Loucy (cell line): ENCODE results near the gene ATG2A.

ENCODE experiments used
- H2AFZ ChIP-seq: fragments of 200-600 bp; sonication (generic); 2 replicates; pipeline ENCODE4 v1.6.0; 2016; ENCODE audit warnings: antibody characterized with exemption, mild to moderate bottlenecking, low read length, moderate library complexity
- H3F3A ChIP-seq: fragments of 200-600 bp; 2 replicates; pipeline ENCODE4 v1.6.0; 2016; ENCODE audit warnings: antibody characterized with exemption, low read depth, mild to moderate bottlenecking
- H3K27me3 ChIP-seq: fragments of 200-600 bp; sonication (generic); 2 replicates; pipeline ENCODE4 v1.6.1; 2014; ENCODE audit warnings: low read length, mild to moderate bottlenecking; ENCODE audit not compliant: insufficient read depth, poor library complexity, severe bottlenecking
- H3K36me3 ChIP-seq: fragments of 200-600 bp; sonication (generic); 2 replicates; pipeline ENCODE4 v1.6.1; 2016; ENCODE audit warnings: low read length; ENCODE audit not compliant: insufficient read depth
- H3K4me1 ChIP-seq: fragments of 200-600 bp; sonication (generic); 2 replicates; pipeline ENCODE4 v1.5.1; 2014; ENCODE audit warnings: low read length, mild to moderate bottlenecking; ENCODE audit not compliant: insufficient read depth, poor library complexity, severe bottlenecking
- H3K4me2 ChIP-seq: fragments of 200-600 bp; sonication (generic); 2 replicates; pipeline ENCODE4 v1.6.0; 2014; ENCODE audit warnings: antibody characterized with exemption, low read length, low read depth, mild to moderate bottlenecking; ENCODE audit not compliant: poor library complexity, severe bottlenecking
- H3K4me3 ChIP-seq: fragments of 200-600 bp; sonication (generic); 2 replicates; pipeline ENCODE4 v1.5.1; 2014; ENCODE audit warnings: low read length, mild to moderate bottlenecking, mixed read lengths; ENCODE audit not compliant: poor library complexity, severe bottlenecking
- H3K79me2 ChIP-seq: fragments of 200-600 bp; sonication (generic); 2 replicates; pipeline ENCODE4 v1.6.1; 2014; ENCODE audit warnings: low read length; ENCODE audit not compliant: insufficient read depth
- H3K9ac ChIP-seq: fragments of 200-600 bp; sonication (generic); 2 replicates; pipeline ENCODE4 v1.6.0; 2014; ENCODE audit warnings: mild to moderate bottlenecking, low read depth, low read length, moderate library complexity; ENCODE audit not compliant: poor library complexity, severe bottlenecking
- H3K9me2 ChIP-seq: fragments of 200-600 bp; sonication (generic); replicated peaks from 2 replicates; pipeline ENCODE4 v1.6.1; 2016; ENCODE audit warnings: low read depth, low read length, mixed read lengths
- H3K9me3 ChIP-seq: fragments of 200-600 bp; sonication (generic); 2 replicates; pipeline ENCODE4 v1.6.1; 2014; ENCODE audit warnings: mild to moderate bottlenecking, antibody characterized with exemption, low read length, low read depth; ENCODE audit not compliant: insufficient read depth
- H4K20me1 ChIP-seq: fragments of 200-600 bp; sonication (generic); 2 replicates; pipeline ENCODE4 v1.6.0; 2014; ENCODE audit warnings: antibody characterized with exemption, low read length, mild to moderate bottlenecking; ENCODE audit not compliant: insufficient read depth, poor library complexity, severe bottlenecking
- EZH2phosphoT487 ChIP-seq: fragments of 200-600 bp; IDR thresholded peaks from 2 replicates; pipeline ENCODE4 v1.6.1; 2018; ENCODE audit warnings: antibody characterized with exemption, mild to moderate bottlenecking, moderate library complexity, borderline replicate concordance
- TF ChIP-seq, protein P1 (sequence below): fragments of 200-600 bp; sonication (generic); conservative IDR thresholded peaks from 2 replicates; pipeline ENCODE4 v1.5.1; 2014; ENCODE audit warnings: mild to moderate bottlenecking, antibody characterized with exemption, low read length

Gene ATG2A

DNA sequence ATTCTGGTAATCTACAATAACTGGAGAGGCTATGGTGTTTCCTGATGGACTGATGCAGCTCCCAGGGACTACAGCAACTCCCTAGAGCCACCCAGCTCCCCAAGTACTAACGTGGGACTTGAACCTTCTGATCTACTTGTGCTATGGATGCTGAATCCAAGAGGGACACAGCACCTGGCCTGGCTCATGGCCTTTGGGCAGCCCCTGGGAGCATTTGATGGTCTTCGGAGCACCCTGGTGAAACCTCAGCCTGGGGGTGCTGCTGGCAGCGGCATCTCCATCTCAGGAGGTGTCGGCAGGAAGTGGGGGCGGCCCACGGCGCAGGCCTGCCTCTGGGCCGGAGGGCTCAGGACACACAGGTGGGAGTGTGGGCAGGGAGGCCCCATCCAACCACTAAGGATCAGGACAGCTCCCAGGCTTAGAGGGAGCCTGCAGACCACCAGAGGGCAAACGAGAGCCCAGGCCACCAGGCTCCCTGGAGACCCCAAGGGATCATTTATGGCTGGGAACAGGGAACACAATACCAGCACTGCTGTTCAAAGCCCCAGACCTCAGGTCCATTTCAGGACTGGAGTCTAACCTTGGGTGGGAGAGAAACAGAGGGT is 47.3 kb downstream of the ATG2A start:
- no peaks in the 10 kb centered on the region for H3K9me3 ChIP-seq
- peaks cover 6% of the 10 kb centered on the region; the same call in 1 of the 2 replicates for H3K36me3 ChIP-seq
- H3K4me1 ChIP-seq = peaks cover 53% of the 10 kb centered on the region
- H3K79me2 ChIP-seq = peaks cover 83% of the 10 kb centered on the region
- TF ChIP-seq, protein P1, sequence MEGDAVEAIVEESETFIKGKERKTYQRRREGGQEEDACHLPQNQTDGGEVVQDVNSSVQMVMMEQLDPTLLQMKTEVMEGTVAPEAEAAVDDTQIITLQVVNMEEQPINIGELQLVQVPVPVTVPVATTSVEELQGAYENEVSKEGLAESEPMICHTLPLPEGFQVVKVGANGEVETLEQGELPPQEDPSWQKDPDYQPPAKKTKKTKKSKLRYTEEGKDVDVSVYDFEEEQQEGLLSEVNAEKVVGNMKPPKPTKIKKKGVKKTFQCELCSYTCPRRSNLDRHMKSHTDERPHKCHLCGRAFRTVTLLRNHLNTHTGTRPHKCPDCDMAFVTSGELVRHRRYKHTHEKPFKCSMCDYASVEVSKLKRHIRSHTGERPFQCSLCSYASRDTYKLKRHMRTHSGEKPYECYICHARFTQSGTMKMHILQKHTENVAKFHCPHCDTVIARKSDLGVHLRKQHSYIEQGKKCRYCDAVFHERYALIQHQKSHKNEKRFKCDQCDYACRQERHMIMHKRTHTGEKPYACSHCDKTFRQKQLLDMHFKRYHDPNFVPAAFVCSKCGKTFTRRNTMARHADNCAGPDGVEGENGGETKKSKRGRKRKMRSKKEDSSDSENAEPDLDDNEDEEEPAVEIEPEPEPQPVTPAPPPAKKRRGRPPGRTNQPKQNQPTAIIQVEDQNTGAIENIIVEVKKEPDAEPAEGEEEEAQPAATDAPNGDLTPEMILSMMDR = peak; percentile 36
- no peak for TF ChIP-seq EZH2phosphoT487
- no peaks in the 10 kb centered on the region for H3K9me2 ChIP-seq
- peak overlapping the region; percentile 89 for H3K4me2 ChIP-seq
- no peaks in the 10 kb centered on the region for H3K27me3 ChIP-seq
- H3K4me3 ChIP-seq = peak overlapping the region; percentile 63
- H3K9ac ChIP-seq = peak overlapping the region; percentile 63
- H3F3A ChIP-seq = no peaks in the 10 kb centered on the region
- H4K20me1 ChIP-seq = no peaks in the 10 kb centered on the region
- no peak overlapping the region for H2AFZ ChIP-seq

DNA sequence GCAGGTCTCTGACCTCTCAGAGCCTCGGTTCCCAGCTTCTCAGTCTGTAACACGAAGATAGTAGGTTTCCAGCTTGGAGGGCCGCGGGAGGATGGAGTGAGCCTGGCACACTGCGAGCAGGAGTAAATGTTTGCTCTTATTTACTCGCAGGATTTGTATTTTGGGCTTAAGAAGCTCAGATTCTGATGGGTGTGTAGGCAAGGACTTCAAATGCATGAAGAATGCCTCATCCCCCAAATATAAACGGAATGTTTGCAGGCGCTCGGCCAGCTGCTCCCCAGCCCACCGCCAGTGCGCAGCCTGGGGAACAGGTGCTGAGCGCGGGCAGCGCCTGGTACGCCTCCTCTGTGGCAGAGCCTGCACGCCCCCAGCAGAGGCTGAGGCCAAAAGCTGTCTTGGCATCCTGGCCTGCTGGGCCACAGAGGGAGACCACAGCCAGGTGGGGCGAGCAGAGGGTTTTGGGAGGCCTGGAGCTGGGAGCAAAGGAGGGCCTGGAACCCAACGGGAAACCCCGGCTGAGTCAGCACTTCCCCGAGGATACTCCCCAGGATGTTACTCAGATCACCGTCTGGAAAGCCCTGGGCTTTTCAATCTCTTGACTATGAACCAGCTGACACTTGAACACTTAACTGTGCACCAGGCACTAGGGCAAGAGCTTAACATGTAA is 48.0 kb downstream of the ATG2A start:
- no peak overlapping the region for H3K9ac ChIP-seq
- H4K20me1 ChIP-seq = no peaks in the 10 kb centered on the region
- no peak overlapping the region for H3K4me2 ChIP-seq
- H2AFZ ChIP-seq = no peak overlapping the region
- peaks cover 58% of the 10 kb centered on the region for H3K4me1 ChIP-seq
- H3K4me3 ChIP-seq = no peak overlapping the region
- H3K79me2 ChIP-seq = peaks cover 84% of the 10 kb centered on the region
- H3K27me3 ChIP-seq = no peaks in the 10 kb centered on the region
- H3F3A ChIP-seq = no peaks in the 10 kb centered on the region
- H3K36me3 ChIP-seq = peaks cover 6% of the 10 kb centered on the region; the same call in 1 of the 2 replicates
- H3K9me2 ChIP-seq = no peaks in the 10 kb centered on the region
- no peaks in the 10 kb centered on the region for H3K9me3 ChIP-seq
- TF ChIP-seq, protein P1 = no peak
- no peak for TF ChIP-seq EZH2phosphoT487

DNA sequence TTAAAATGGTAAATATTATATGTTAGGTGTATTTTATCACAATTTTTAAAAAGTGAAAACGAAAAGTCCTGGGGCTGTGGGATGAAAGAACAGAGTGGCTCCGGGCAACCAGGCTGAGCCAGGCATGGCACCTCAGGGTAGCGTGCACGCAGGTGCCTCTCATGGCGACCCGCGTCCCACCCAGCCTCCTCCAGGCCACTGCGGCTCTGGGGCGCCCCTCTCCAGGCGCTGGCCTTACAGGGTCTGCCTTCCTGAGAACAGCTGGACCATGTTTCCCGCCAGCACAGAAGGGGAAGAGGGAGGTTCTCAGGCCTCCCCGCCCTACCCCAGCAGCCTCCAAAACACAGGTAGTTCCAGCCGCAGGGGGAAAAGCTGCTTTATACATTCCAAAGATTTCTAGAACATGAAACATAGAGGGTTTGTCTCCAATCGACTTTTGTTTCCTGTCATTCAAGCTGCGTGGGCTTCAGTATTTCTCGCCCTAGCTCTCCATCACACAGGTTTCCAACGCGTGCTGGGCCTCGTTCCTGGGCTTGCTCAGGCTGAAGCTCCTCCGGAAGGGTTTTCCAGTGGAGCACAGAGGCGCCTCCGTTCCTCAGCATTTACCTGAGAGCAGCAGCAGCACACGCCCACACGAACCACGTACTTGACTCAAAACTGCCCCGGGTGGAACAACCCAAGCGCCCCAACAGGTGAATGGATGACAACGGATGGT is 49.1 kb downstream of the ATG2A start:
- Histone ChIP-seq H3K4me2 (no peak overlapping the region), H3K4me3 (no peak overlapping the region), H3K36me3 (peaks cover 2% of the 10 kb centered on the region; the same call in 1 of the 2 replicates), H4K20me1 (no peaks in the 10 kb centered on the region), H3F3A (no peaks in the 10 kb centered on the region), H3K27me3 (no peaks in the 10 kb centered on the region), H3K9ac (no peak overlapping the region), H2AFZ (no peak overlapping the region), H3K4me1 (peaks cover 61% of the 10 kb centered on the region), H3K9me3 (no peaks in the 10 kb centered on the region), H3K79me2 (peaks cover 90% of the 10 kb centered on the region), H3K9me2 (no peaks in the 10 kb centered on the region)
- TF ChIP-seq EZH2phosphoT487 = no peak
- TF ChIP-seq, protein P1 = no peak
